Suprapubic skin (tissue), 3 donors: ENCODE results near the gene IL34.

Source experiments
- CTCF ChIP-seq, 2 donors: fragments of 200-600 bp in 1 of 2; fragments of 450-650 bp in 1 of 2; sonication (generic) in 1 of 2; IDR thresholded peaks; one replicate each; pipeline ENCODE4 v1.5.1; 2016 to 2019; ENCODE audit warnings: antibody characterized with exemption in 2 of 2, mild to moderate bottlenecking in 1 of 2, moderate library complexity in 1 of 2
- POLR2A ChIP-seq, 2 donors: fragments of 450-650 bp; IDR thresholded peaks; one replicate each; pipeline ENCODE4 v1.6.1; 2017; ENCODE audit warnings: antibody characterized with exemption in 2 of 2, mild to moderate bottlenecking in 2 of 2, moderate library complexity in 2 of 2

- TF ChIP-seq POLR2A (IDR thresholded peaks at IDR 0.05): no peak
- no peak for TF ChIP-seq CTCF (IDR thresholded peaks at IDR 0.05)
Measured at GRCh38 chr16:70674221-70675014, 28.1 kb downstream of the IL34 start.
